GM23338 (cell line): Measurements from ENCODE around the gene PRKCQ. TPM values are rescaled to one million over a fixed set of nuclear protein-coding genes. Genes with fewer than 3 reads are reported as not detected.

Experiments used
- ATAC-seq: fragments of 200-7000 bp; cut with Tn5 transposase; 3 replicates; pipeline ENCODE4 v1.9.1; 2020
- DNase-seq: peaks from one replicate; pipeline ENCODE4 v3.0.0-alpha.2; 2015; ENCODE audit warnings: low spot score
- H2AFZ ChIP-seq: fragments of 200-600 bp; sonication (generic); 2 replicates; pipeline ENCODE4 v1.8.0; 2016; ENCODE audit warnings: antibody characterized with exemption, mild to moderate bottlenecking, moderate library complexity
- H3F3A ChIP-seq: fragments of 200-600 bp; sonication (generic); replicated peaks from 2 replicates; pipeline ENCODE4 v1.8.0; 2017; ENCODE audit warnings: antibody characterized with exemption, mixed run types, low read depth
- H3K27ac ChIP-seq: fragments of 200-600 bp; sonication (generic); 2 replicates; pipeline ENCODE4 v1.6.1; 2016; ENCODE audit warnings: low read depth
- H3K27me3 ChIP-seq: fragments of 200-600 bp; sonication (generic); 2 replicates; pipeline ENCODE4 v1.8.0; 2016; ENCODE audit warnings: mild to moderate bottlenecking, mixed run types, moderate library complexity; ENCODE audit not compliant: insufficient read depth
- H3K36me3 ChIP-seq: fragments of 200-600 bp; sonication (generic); 2 replicates; pipeline ENCODE4 v1.8.0; 2016; ENCODE audit warnings: mild to moderate bottlenecking; ENCODE audit not compliant: insufficient read depth
- H3K4me1 ChIP-seq: fragments of 200-600 bp; sonication (generic); 2 replicates; pipeline ENCODE4 v1.8.0; 2016; ENCODE audit warnings: mild to moderate bottlenecking, moderate library complexity; ENCODE audit not compliant: insufficient read depth
- H3K4me2 ChIP-seq: fragments of 200-600 bp; sonication (generic); 2 replicates; pipeline ENCODE4 v1.7.1; 2017; ENCODE audit warnings: mixed run types
- H3K4me3 ChIP-seq: fragments of 200-600 bp; sonication (generic); 2 replicates; pipeline ENCODE4 v1.6.1; 2016; ENCODE audit warnings: mixed run types
- H3K79me2 ChIP-seq: fragments of 200-600 bp; sonication (generic); replicated peaks from 2 replicates; pipeline ENCODE4 v1.8.0; 2017; ENCODE audit warnings: mild to moderate bottlenecking; ENCODE audit not compliant: insufficient read depth
- H3K9me2 ChIP-seq: fragments of 200-600 bp; sonication (generic); 2 replicates; pipeline ENCODE4 v1.8.0; 2017; ENCODE audit not compliant: insufficient read depth
- H4K20me1 ChIP-seq: fragments of 200-600 bp; sonication (generic); replicated peaks from 2 replicates; pipeline ENCODE4 v1.8.0; 2017; ENCODE audit warnings: mild to moderate bottlenecking; ENCODE audit not compliant: insufficient read depth
- H3K27ac Mint-ChIP-seq: 2 replicates; pipeline ENCODE4 v1.8.0; 2020; ENCODE audit warnings: inconsistent platforms, mild to moderate bottlenecking, moderate library complexity, mixed read lengths
- H3K27me3 Mint-ChIP-seq: 3 replicates; pipeline ENCODE4 v1.8.0; 2022; ENCODE audit warnings: low read depth, mild to moderate bottlenecking, moderate library complexity, mixed read lengths, inconsistent platforms; ENCODE audit not compliant: insufficient read depth, poor library complexity
- H3K36me3 Mint-ChIP-seq: 3 replicates; pipeline ENCODE4 v1.8.0; 2021; ENCODE audit warnings: low read depth, mild to moderate bottlenecking, inconsistent platforms, moderate library complexity, mixed read lengths
- H3K4me1 Mint-ChIP-seq: 3 replicates; pipeline ENCODE4 v1.8.0; 2020; ENCODE audit warnings: mild to moderate bottlenecking, inconsistent platforms, mixed read lengths
- H3K4me3 Mint-ChIP-seq: 3 replicates; pipeline ENCODE4 v1.8.0; 2021; ENCODE audit warnings: moderate library complexity, mild to moderate bottlenecking, inconsistent platforms, mixed read lengths
- H3K9me3 Mint-ChIP-seq: 3 replicates; pipeline ENCODE4 v1.8.0; 2020; ENCODE audit warnings: moderate library complexity, mild to moderate bottlenecking, inconsistent platforms, mixed read lengths
- CREB1 ChIP-seq: fragments of 250-450 bp; sonication (Bioruptor Pico); IDR thresholded peaks from 2 replicates; pipeline ENCODE4 v1.5.0; 2020; ENCODE audit warnings: low read depth, mild to moderate bottlenecking, moderate library complexity
- CTCF ChIP-seq, 2 experiments: fragments of 200-600 bp in 1 of 2; sonication (generic) in 1 of 2; conservative IDR thresholded peaks; 2 replicates each; pipeline versions ENCODE4 v1.5.1 to v1.6.1; 2016 to 2017; ENCODE audit warnings: antibody characterized with exemption in 2 of 2, low read depth in 2 of 2, mild to moderate bottlenecking in 2 of 2, moderate library complexity in 1 of 2
- ETS1 ChIP-seq: IDR thresholded peaks from 2 replicates; pipeline ENCODE4 v1.6.1; 2016; ENCODE audit warnings: antibody characterized with exemption
- EZH2 ChIP-seq: fragments of 200-600 bp; sonication (generic); IDR thresholded peaks from one replicate; pipeline ENCODE4 v1.8.0; 2017; ENCODE audit warnings: antibody characterized with exemption, mild to moderate bottlenecking, low read depth; ENCODE audit not compliant: unreplicated experiment
- EZH2phosphoT487 ChIP-seq: fragments of 200-600 bp; sonication (generic); IDR thresholded peaks from one replicate; pipeline ENCODE4 v1.8.1; 2018; ENCODE audit warnings: antibody characterized with exemption; ENCODE audit not compliant: unreplicated experiment
- JUNB ChIP-seq: IDR thresholded peaks from one replicate; pipeline ENCODE4 v1.6.1; 2016; ENCODE audit warnings: antibody characterized with exemption; ENCODE audit not compliant: unreplicated experiment
- NANOG ChIP-seq: IDR thresholded peaks from 2 replicates; pipeline ENCODE4 v1.6.1; 2016; ENCODE audit warnings: antibody characterized with exemption, borderline replicate concordance
- POLR2AphosphoS5 ChIP-seq: IDR thresholded peaks from 2 replicates; pipeline ENCODE4 v1.6.1; 2016; ENCODE audit warnings: antibody characterized with exemption, low read depth
- REST ChIP-seq: IDR thresholded peaks from one replicate; pipeline ENCODE4 v1.6.1; 2018; ENCODE audit warnings: antibody characterized with exemption; ENCODE audit not compliant: unreplicated experiment
- STAT1 ChIP-seq: IDR thresholded peaks from one replicate; pipeline ENCODE4 v1.6.1; 2016; ENCODE audit warnings: antibody characterized with exemption; ENCODE audit not compliant: unreplicated experiment
- ZNF114 ChIP-seq: fragments of 250-450 bp; sonication (Bioruptor Pico); IDR thresholded peaks from 2 replicates; pipeline ENCODE4 v1.5.0; 2020; ENCODE audit warnings: mild to moderate bottlenecking, moderate library complexity
- ZNF331 ChIP-seq: fragments of 250-450 bp; sonication (Bioruptor Pico); IDR thresholded peaks from 2 replicates; pipeline ENCODE4 v1.5.0; 2020; ENCODE audit warnings: low read depth, mild to moderate bottlenecking, moderate library complexity
- ZNF462 ChIP-seq: fragments of 250-450 bp; sonication (Bioruptor Pico); IDR thresholded peaks from 2 replicates; pipeline ENCODE4 v1.5.0; 2020; ENCODE audit warnings: mild to moderate bottlenecking, moderate library complexity
- polyA plus RNA-seq: library from polyadenylated mRNA; unstranded; fragments of >200 nt; fragmentation: Nextera tagmentation; extraction: Ambion mirVana; gene quantifications from 2 replicates; pipeline ENCODE4 v1.2.1, GENCODE V29; 2016
- total RNA-seq: library from RNA; depleted of rRNA; stranded (reverse); fragments of >200 nt; shearing (Covaris generic); gene quantifications from 2 replicates; pipeline ENCODE4 v1.2.3, GENCODE V29; 2014

PRKCQ gene
- total and polyA plus RNA-seq, 2 experiments from 2014 or later: 12.6 to 28.5 TPM

GRCh38 chr10:6558272-6558671 is 21.8 kb downstream of the PRKCQ start:
- H3K4me3 ChIP-seq: no peak overlapping the region
- DNase-seq: no peak
- H3K27ac Mint-ChIP-seq: no peak overlapping the region
- peaks cover 42% of the 10 kb centered on the region for H3K79me2 ChIP-seq
- TF ChIP-seq CREB1 (no peak), ETS1 (no peak), CTCF (conservative IDR thresholded peaks at IDR 0.05; ENCODE audit: low read depth in 2 of 2) (no peak), EZH2phosphoT487 (no peak), POLR2AphosphoS5 (no peak), ZNF331 (no peak), REST (no peak), EZH2 (no peak), ZNF114 (CRISPR knock-in tag) (no peak), STAT1 (no peak), JUNB (no peak), ZNF462 (CRISPR knock-in tag) (no peak), NANOG (no peak)
- H3K4me1 ChIP-seq: peaks cover 12% of the 10 kb centered on the region
- H3K27ac ChIP-seq: no peak overlapping the region
- no peak overlapping the region for H2AFZ ChIP-seq
- H3K9me2 ChIP-seq: no peaks in the 10 kb centered on the region
- H3K4me2 ChIP-seq: no peak overlapping the region
- peaks cover 13% of the 10 kb centered on the region for H3K4me1 Mint-ChIP-seq
- no peak overlapping the region for H3K4me3 Mint-ChIP-seq
- ATAC-seq: no peak
- no peaks in the 10 kb centered on the region for H3K36me3 Mint-ChIP-seq
- no peaks in the 10 kb centered on the region for H3F3A ChIP-seq
- H3K27me3 Mint-ChIP-seq: peaks cover 10% of the 10 kb centered on the region
- H3K36me3 ChIP-seq: no peaks in the 10 kb centered on the region
- H4K20me1 ChIP-seq: peaks cover 3% of the 10 kb centered on the region; the same call in 1 of the 2 replicates
- no peaks in the 10 kb centered on the region for H3K27me3 ChIP-seq
- H3K9me3 Mint-ChIP-seq: no peaks in the 10 kb centered on the region
